GM19468 (cell line): Measurements from ENCODE around the gene OGN.

ENCODE experiments used
- ATAC-seq: cut with Tn5 transposase; IDR thresholded peaks from one replicate; pipeline ENCODE4 v1.9.1; 2021; ENCODE audit warnings: mild to moderate bottlenecking, moderate library complexity, moderate number of reproducible peaks; ENCODE audit not compliant: unreplicated experiment; ENCODE audit errors: extremely low read depth

OGN gene

DNA sequence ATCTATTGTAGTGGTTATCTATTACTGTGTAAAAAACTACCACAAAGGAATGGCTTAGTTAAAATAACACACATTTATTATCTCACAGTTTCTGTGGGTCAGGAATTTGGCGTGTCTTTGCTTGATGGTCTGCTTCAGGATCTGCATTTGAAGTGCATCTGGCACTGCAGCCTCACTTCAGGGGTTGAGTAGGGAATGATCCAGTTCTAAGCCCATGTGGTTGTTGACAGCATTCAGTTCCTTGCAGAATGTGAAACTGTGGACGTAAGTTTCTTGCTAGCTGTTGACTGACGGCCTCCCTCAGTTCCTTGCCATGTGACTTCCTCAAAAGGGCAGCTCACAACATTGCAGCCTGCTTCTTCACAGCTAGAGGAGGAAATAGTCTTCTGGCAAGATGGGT lies 2.1 kb upstream of the OGN start:
- ATAC-seq, result no peak

GRCh38 chr9:92405818-92406217 lies 1.4 kb upstream of the OGN start:
- no peak for ATAC-seq

DNA sequence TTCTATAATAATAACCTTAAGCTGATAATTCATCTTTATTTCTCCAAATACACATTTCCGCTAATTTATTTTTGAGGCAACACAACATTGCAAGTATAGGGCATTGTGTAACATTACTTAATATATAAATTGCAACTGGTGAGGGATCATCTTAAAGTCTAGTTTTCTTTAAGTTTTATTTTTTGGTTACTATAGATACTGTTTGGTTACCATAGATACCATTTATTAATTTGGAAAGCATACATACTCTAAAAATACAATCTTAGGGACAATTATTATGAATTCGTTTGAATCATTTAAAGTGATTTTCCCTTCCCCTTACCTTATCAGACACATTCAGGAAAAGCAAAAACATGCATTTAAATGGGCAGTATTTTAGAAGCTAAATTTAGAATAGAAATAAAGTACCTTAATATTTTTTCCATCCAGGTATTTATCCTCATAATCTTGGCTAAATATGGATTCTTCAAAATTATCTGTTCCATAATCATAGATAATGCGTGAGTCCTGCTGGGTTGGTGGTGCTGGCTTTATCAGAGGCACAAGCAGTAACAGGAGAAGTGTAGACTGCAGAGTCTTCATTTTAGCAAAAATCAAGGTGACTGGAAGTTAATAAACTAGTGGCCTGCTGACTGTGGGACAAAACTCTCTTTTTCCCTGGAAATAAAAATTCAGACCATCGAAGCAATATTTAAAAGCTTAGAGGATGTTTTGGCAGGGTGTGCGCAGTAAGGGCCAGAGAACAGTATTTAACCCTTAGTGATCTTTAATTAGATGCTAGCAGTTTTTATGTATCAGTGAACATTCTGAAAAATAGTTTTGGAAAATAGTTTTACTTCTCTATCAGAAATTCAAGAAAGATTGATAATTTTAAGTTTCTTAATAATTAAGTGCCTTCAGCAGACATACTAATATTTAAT lies 1.3 kb downstream of the OGN start:
- ATAC-seq, result no peak

DNA sequence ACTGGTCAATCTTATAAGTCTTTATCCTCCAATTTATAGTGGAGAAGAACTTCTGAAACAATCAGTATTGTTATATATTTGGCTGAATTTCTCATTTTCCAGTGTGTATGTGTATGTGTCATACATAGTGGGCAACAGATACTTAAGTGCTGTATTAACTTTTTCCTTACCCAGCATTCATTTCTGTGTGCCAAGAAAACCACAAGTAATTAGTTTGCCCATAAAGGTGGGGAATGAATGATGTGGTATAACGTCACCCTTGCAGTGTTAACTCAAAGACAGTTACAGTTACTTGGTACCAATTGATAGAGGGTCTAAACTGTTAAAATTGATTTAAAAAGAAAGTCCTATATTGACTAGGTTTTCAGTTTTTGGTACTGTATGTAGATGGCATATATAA lies 2.0 kb downstream of the OGN start:
- no peak for ATAC-seq

GRCh38 chr9:92397853-92398252 lies 6.5 kb downstream of the OGN start:
- ATAC-seq, result no peak

- ATAC-seq, result no peak
These were observed 8.8 kb downstream of the OGN start for GRCh38 chr9:92395617-92396016.

GRCh38 chr9:92393686-92394085 lies 10.7 kb downstream of the OGN start:
- no peak for ATAC-seq

- ATAC-seq, result no peak
These were observed 11.7 kb downstream of the OGN start for GRCh38 chr9:92392690-92393089.

DNA sequence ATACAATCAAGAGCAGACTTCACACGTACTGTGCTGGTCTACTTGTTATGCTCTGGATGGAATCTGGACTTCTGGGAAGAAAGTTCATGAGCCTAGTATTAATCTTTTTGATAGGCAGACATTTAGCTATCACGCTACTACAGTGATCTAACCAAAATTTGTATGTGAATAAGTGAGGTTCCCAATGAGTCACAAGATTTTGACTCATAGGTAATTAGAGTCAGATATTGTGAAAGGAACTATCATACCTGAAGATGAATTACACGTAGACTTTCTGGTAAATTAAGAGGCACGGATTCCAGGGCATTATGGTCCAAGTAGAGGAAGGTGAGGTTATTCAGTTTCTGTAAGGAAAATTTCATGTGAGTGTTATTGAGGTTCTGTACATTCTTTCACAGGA lies 18.4 kb downstream of the OGN start:
- no peak for ATAC-seq

- ATAC-seq, result no peak
These were observed 18.9 kb downstream of the OGN start for GRCh38 chr9:92385477-92385876.

DNA sequence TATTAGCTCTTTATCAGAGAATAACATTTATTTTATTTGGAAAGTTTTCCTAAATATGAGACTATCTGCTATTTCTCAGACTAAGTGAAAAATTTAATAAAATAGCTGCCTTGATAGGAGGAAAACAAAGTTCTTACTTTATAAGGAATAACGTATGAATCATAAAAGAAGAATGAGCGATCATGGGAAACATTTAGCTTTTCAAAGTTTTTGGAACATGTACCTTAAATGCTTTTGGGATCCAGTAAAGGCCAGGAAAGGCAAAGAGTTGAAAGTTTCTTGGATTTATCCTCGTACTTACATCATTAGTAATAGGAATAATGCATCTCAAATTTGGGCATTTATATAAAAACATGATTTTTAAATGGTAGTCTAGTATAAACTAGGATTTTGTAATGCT lies 19.4 kb downstream of the OGN start:
- no peak for ATAC-seq

DNA sequence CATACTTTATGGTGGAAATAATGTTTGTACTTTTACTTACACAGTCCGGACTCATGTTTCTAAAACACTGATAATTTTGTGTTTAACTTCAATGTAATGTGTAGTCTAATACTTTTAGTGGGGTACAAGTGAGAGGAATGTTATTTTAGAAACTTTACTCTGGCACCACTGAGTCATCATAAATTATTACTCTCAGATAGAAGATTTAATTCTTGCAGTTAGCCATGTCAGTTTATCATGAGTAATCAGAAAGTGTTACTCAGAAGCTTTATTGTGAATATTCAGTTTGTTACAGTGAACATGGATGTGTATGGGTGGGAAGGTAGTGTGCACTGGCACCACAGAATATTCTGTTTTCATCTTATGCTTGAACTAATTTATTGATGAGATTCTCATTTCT lies 20.0 kb downstream of the OGN start:
- no peak for ATAC-seq

GRCh38 chr9:92381775-92382174 lies 22.6 kb downstream of the OGN start:
- ATAC-seq, result no peak

GRCh38 chr9:92380603-92381002 lies 23.8 kb downstream of the OGN start:
- ATAC-seq, result no peak

DNA sequence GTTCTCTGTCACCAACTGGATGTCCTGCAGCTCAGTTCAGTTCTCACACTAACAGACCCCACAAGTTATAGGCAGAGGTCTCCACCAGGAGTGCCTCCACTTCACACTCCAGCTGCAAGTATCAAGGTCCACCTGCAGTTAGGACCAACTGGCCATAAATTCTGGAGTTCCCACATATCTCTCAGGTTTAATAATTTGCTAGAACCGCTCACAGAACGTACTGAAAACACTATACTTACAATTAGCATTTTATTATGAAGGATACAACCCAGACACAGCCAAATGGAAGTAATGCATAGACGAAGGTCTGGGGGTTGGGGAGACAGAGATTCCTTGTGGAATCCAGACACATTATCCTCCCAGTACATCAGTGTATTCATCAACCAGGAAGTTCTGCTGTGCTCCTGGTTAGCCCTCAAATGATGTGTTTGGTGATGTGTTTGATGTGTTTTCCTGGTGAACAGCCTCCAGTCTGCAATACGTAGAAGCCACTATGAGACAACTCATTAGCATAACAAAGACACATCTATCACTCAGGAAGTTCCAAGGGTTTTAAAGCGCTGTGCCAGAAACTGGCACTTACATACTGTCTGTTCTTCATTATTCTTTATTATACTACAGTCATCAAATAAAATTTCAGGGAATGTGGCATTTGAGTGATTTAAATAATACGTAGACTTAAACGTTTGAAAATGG lies 25.4 kb downstream of the OGN start:
- no peak for ATAC-seq

DNA sequence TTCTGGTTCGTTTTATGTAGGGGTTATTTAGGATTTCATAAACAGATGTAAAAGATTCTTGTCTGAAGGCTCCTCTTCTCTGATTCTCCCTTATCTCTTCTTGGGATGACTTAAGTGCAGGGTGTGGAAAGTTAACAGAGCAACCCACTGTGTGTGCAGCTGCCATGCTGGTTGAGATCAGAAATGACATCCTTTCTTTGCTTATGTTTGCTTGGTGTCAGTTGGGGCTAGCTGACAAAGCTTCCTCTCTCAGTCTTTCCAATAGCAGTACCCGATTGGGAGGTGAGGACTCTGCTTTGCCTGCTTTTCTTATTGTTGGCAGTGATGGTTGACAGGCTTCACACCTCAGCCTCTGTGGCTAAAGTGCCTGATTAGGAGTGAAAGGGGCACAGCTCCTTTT lies 26.5 kb downstream of the OGN start:
- no peak for ATAC-seq

DNA sequence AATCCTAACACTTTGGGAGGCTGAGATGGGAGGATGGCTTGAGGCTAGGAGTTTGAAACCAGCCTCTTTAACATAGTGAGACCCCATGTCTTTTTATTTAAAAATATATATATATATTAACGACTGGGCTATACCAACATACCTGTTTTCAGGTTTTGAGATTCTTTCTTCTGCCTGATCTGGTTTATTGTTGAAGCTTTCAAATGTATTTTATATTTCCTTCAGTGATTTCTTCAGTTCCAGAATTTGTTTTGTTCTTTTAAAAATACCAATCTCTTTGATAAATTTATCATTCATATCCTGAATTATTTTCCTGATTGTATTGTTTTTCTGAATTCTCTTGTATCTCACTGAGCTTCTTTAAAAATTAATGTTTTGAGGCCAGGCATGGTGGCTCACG lies 31.2 kb downstream of the OGN start:
- ATAC-seq, result no peak

- no peak for ATAC-seq
These were observed 35.3 kb downstream of the OGN start for GRCh38 chr9:92369075-92369474.

DNA sequence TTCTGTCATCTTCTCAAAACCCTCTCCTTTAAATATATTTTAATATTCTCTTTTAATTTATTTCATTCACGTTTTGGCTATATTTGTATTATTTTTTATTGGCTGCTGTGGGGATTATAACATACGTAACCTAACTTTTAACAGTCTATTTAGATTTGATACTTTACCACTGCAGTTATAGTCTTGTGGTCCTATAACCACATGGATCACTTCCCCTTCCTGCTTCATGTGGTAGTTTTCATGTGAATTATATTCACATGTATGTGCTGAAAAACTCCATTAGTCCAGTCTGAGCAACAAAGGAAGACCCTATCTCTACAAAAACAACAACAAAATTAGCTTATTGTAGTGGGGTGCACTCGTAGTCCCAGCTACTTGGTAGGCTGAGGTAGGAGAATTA lies 44.3 kb downstream of the OGN start:
- ATAC-seq, result no peak

GRCh38 chr9:92359394-92359995 lies 44.9 kb downstream of the OGN start:
- ATAC-seq, result no peak

- no peak for ATAC-seq
These were observed 51.3 kb downstream of the OGN start for GRCh38 chr9:92353051-92353450.
